Fibroblast of skin of right quadriceps (primary cell): Measurements from ENCODE around the gene CNTNAP5.
A peak's percentile ranks its signal among the peaks of the same experiment; 100 is the strongest.

Source experiments
- DNase-seq: peaks from one replicate; pipeline ENCODE4 v3.0.0-alpha.2; 2013

CNTNAP5 gene

DNA sequence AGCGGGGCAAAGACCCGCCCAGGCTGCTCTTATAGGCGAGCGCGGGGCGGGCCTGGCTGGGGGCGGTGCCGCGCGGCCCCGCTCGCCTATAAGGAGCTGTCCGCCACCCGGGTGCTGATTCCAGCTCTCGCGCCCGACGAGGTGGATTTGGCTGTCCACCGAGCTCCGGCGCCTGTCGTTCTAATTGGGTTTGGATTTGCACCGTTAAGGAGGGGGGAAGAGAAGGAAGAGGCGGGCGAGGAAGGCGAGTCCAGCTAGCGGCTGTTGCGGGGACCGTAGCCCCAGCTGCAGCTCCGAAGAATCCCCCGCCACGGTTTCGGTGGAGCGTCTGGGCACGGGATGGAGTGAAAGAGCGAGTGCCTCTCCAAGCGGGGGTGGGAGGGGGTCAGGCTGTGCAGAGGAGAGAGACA, at the start of gene CNTNAP5:
TSS of gene CNTNAP5 (plus strand) at position 117 of the 410 bp plus-strand sequence. CDS start 364 bp downstream, outside the sequence.
- peak; percentile 10 for DNase-seq

DNA sequence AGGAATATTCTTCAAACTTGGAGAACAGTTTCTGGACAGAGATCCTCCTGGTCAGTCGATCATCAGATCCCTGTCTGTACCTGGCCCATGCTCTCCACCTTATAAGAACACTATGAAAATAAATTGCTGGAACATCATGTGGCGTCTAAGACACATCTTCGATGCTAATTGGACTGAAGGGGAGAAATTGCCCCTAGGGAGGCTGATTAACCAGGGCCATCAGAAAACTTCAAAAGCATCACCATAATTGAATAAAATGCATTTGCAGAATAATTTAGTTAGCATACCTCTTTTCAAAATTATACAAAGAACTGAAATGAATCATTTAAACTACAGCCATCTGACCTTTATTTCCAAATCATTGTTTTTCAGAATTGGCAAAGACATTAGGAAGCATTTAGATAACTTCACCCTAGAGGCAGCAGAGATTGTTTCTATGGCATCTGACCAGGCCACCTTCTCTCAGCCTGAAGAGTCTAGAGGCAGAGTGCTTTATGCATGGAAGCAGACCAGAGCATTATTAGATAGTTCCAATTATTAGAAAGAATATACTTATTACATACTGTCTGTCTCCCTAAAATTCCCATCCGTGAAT, 48.9 kb upstream of the CNTNAP5 start:
- DNase-seq = no peak

DNA sequence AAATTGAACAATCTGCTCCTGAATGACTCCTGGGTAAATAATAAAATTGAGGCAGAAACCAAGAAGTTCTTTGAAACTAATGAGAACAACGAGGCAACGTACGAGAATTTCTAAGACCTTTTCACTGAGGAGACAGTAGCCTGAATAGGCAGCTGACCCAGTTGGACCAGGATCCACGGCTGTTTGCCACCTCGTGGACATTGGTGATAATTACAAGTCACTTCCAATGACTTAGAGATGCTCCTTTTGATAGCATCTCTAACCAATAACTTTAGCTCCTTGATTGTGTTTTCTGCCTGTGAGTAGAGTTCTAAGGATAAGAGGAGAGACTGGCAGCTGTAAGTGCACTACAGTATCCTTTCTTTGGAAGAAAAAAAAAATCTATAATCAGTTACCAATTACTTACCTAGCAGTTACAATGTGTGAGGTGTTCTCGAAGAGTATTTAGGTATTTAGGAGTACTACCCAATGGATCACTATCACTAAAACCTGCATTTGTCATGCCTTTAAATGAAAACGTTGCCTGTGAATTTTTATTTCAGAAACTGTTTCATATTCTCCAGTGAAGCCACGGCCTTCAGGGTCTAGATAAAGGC, 31.3 kb upstream of the CNTNAP5 start:
- no peak for DNase-seq

DNA sequence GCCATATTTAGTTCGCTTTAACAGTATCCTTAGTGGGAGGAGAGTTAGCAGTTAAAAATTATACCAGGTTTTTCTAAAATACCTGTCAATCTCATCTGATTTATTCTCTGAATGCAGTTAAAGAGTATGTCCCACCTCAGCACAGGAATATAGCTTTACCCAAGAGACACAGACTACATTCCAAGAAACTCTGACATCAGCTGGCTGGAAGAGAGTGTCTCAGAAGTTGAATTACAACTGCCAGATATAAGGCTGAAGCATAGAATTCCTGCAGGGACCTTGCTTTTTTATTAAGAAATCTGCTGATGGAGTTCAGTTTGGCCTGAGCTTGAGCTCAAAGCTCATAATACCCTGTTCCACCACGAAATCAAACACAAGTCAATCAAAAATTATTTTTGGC, 25.4 kb upstream of the CNTNAP5 start:
- no peak for DNase-seq

DNA sequence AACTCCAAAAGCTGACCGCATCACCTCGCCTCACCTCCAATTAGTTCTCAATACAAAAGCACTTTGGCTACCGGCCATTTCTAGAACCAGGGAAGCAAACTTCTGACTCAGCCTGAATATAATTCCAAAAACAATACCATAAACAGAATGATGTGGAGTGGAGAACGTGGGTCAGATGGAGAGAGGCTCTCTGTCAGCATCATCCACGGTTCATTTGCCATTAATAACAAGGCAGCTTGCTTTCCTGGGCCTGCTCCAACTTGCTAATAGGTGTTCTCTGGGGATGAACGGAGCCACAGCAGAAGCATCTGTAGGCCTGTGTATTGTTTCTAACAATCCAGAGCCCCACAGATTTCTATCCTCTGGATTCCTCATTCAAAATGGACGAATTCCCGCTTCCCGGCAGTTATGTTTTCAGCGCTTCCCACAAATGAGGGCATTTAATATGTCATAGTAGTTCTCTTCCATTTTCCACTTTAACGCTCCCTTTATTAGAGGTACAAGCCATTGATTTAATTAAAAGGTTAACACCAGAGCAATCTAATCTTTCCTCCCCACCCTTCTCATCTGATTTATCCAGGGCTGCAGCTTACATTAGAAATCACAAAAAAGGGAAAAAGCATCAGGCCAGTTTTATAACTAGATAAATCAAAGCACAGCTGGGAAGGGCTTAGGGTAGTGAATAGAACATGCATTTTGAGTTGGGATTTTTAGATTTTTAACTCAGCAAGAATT, 23.2 kb upstream of the CNTNAP5 start:
- no peak for DNase-seq

DNA sequence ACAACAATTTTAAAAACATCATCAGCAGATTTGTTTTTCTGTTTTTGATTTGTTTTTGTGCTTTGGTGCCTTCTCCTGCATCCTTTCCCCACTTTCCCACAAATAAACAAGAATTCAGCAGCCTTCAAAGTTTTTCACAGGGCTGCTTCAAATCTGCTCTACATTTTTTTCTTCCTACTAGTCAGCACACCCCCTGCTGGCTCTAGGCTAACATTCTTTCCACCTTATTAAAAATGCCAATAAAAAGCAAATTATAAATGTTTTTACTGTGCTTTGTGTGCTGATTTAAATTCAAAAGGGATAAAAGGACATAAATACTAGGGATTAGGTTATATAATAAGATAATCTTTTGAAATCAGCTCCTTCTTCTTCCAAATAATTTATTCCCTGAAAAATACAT, 6.2 kb upstream of the CNTNAP5 start:
- DNase-seq = no peak

DNA sequence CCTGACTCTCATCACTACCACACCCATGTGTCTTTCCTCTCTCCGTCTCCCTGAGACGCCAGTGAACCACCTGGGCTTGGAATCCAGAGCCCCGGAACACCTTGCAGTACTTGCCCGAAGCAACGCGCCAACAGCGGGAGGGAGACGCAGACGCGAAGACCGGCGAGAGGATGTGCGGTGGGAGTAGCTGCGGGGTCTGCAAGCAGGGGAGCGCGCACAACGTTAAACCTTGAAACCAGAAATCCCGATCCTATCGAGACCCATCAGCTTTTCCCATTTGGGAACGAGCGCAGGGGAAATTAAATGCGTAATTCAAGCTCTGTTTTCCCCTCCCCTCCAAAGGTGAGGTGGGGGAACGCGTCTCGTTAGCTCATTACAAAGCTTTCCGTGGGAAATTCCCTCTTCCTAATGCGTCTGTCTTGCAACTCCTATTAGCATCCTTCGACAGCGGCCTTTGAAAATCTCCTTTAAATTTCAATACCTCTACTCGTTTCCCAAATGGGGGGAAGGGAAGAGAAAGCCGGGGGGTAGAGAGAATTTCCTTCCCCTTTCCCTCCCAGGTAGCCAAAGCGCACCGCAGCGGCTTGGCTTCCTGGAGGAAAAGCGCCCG, 421 bp upstream of the CNTNAP5 start:
- DNase-seq = no peak

DNA sequence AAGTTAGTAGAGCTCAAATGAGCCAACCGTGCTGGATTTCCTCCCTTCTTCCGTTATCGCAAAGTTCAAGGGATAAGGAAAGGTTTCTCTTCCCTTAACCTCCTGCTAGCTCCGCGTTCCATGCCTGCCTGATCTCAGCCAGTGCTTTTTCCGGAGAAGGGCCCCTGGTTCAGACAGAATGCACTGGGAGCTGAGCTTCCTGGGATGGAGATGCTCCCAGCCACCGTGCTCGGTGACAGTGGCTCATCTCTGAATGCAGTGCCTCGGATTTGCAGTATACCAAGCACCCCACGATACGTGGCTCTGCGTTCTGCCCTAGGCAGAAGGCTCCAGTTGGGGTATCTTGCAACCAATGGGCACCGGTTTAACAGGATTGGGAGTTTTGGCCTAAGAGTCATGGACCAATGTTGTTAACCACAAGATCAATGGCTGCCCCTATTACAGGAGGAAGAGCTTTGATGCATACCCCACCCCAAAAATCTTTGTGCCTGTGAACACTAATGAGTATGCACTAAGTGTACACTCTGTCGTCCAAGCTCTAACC, 876 bp downstream of the CNTNAP5 start:
- no peak for DNase-seq

DNA sequence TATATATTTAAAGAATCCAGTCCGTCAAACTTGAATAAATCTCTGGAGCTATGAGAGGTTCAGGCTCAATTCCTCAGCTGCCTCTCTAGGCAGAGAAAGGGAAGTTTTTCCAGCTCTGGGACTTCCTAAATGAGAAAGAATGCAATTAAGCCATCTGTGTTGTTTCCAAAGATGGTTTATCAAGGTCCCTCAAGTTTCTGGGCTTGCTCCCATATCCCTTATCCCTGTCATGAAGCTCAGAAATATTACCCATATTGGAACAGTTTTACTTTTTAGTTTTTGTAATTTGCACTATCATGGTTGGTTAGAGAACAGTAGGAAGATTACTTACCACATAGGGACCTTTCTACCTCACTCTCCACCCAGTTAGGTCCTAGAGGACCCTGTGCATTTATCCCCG, 1.4 kb downstream of the CNTNAP5 start:
- no peak for DNase-seq

DNA sequence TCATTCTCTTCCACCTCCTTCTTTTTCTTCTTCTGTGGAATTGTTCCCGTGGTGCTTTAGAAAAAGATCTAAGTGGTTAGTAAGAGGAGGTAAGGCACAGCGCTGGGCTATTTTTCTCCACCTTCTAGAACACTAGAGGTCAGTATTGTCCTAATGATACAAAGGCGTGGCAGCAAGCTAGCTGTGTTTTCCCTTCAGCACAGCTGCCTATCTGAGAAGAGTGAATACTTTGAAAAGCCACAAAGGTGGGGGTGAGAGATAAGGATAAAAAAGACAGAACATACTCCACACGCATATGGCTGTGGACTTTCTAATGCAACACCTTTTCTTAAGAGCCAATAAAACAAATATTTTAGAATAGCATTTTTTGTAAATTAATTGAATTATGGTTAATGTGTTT, 2.1 kb downstream of the CNTNAP5 start:
- peak; percentile 28 for DNase-seq

DNA sequence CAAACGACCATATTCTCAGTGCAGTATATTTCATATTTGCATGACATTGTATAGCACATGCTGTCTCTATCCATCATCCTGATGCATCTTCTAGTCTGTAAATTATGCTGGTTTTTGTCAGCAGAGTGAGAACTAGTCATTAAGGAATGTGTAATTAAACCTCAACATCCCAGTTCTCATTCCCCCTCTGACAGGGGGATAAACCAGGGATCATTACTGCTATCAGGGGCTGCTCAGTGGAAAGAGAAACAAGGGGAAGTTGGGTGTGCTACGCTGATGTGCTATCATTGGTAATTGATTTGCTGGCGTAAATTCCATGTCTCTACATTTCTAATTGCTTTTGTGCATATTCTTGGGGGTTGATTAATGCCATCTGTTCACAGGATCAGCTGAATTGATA, 7.7 kb downstream of the CNTNAP5 start:
- DNase-seq = no peak

DNA sequence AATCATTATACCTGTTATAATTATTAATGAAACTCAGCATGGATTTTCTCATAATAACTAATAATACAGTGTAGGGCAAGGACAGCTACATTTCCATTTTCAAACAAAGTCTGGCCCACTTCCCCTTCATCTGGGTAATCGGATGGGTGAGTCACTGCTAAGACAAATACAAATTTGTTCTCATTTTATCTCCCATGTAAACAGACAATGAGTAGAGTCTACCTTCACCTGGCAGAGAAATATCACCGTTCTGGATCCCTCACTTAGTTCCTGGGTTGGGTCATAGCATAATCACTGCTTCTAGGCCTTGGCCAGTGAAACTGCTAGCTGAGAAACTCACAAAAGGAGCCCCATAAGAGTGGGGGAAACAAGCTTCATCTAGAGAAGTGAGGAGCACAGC, 9.2 kb downstream of the CNTNAP5 start:
- DNase-seq = no peak

DNA sequence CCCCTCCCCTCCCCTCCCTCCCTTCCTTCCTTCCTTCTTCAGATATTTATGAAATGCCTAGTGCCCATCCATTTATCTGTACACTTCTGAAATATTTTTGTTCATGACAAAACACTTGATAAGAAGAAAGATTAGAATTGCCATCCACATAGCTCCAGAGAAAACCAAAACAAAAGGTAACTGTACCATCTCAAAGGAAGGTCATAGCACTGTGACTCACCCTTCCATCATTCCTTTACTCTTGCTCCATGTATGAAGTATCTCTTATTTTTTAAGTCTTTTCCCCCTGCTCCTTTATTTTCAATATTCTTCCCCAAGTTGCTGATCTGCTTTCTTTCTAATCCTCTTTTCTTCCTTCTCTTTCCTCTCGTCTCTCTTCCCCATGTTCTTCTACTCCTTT, 9.9 kb downstream of the CNTNAP5 start:
- no peak for DNase-seq

DNA sequence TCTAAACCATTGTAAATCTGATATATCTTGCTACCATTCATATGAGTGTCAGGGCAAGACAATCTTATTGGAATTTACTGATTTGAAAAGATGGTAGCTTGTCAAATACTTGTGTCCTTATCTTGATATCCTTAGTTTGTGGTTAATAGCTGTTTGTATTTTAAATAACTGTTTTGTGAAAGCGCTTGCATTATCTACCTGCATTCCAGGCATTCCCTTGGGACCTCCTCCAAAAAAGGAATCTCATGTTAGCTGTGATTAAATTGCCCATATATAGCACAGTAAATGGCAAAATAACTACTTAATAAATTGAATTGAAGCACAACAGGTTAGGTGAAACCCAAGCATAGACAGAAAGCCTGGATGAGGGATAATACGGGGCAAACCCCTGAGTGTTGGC, 13.9 kb downstream of the CNTNAP5 start:
- DNase-seq = no peak

DNA sequence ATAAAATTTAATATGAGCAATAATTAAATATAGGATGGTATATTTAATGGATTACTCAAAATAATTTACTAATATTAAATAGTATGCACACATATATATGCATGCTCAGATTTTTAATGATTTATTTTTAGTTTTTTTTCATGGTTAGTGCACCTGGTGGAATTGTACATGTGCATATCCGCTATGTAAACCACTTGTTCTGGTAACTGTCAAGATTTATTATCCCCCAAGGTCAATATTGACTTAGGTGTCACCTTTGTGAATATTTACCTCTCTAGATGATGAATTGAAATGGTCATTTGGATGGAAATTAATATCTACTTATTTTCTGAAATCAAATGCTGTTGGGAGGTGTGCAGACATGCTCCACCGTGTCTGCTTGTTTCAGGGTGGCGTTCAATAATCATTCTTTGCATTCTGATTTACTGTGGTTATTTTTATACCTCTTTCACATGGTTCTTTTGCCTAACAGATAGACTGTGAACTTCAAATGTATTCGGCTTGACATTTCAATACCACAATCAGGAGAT, 14.7 kb downstream of the CNTNAP5 start:
- no peak for DNase-seq

DNA sequence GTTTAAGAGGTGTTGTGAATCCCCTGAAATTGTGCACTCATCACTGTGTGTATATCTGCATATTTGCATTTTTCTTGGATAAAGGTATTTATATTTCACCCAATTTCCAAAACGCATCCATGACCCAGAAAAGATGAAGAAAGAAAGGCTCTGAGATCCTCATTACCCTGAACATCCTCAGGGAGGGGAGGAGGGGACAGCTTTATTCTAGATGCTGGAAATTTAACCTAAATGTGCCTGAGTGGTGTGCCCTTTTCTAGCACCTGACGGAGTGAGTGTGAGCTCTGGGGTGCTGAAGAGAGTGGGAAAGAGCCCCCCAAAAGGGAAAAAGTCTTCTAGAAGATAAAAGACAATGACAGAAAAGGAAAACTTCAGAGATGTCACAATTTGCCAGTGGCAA, 20.8 kb downstream of the CNTNAP5 start:
- DNase-seq = no peak

DNA sequence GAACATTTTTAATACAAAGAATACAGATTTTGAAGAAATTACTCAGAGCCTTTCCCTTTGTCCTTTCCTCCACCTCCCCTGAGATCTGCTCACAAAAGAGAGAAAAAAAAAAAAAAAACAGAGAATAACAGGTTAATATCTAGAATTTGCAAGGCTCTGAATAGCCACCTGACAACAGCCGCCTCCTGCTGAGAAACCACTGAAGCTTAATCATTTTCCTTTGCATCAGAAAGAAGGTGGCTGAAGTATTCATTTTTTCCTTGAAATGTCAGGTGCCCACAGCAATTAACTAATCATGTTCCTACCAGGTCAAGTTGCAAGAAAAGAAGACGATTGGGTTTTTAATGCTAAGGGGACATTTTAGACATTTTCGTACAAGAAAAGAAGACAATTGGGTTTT, 21.2 kb downstream of the CNTNAP5 start:
- DNase-seq = no peak

DNA sequence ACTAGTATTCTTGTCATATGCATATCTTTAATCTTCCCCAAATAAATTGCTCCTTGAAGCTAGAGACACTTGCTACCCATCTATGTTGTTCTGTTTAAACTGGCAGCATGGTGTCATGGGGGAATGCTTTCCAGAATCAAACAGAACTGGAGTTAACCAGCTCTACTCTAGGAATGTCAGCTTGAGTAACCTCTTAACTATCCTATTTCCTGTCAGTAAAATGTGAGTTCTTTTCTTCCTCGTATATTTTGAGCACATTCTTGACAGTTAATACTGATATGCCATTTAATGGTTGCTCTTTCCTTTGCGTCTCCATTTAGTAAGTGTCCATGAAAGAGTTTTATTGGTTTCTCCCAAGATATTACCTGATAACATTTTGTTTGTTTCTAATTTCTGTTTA, 23.0 kb downstream of the CNTNAP5 start:
- DNase-seq = no peak

DNA sequence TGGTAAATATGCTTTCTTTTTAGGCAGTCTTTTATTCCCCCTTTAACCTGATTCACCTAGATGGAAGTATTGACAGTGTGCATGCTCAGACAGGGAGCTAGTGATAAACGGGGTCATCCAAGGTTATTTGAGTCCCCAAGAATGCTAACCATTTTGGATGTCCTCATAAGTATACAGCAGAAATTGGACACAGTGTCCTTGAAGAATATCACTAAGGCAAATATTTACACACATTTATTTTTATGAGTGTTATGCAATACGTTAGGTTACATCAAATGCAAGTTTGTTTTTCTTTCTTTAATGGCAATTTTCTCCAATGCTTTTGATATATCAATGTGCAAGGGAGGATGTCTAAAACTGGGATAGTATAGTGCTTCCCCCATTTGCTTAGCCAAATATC, 23.6 kb downstream of the CNTNAP5 start:
- DNase-seq = no peak

DNA sequence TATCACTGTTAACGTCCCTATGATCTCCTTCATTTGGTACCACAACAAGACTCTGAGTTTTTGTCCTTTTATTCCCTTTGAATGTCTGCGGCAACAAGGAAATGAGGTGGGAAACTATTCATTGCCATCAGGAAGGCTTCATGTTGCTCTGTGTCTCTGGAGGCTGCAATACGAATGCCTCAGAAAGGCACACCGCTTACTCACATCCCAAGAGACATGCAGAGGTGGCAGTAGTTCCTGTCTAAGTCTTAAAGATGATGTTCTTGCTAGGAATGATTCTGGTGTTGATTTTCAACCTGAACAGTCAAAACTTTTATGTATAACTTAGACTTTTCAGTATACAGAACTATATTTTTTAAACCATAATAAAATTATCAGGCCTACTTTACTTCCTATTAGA, 24.0 kb downstream of the CNTNAP5 start:
- DNase-seq = no peak

DNA sequence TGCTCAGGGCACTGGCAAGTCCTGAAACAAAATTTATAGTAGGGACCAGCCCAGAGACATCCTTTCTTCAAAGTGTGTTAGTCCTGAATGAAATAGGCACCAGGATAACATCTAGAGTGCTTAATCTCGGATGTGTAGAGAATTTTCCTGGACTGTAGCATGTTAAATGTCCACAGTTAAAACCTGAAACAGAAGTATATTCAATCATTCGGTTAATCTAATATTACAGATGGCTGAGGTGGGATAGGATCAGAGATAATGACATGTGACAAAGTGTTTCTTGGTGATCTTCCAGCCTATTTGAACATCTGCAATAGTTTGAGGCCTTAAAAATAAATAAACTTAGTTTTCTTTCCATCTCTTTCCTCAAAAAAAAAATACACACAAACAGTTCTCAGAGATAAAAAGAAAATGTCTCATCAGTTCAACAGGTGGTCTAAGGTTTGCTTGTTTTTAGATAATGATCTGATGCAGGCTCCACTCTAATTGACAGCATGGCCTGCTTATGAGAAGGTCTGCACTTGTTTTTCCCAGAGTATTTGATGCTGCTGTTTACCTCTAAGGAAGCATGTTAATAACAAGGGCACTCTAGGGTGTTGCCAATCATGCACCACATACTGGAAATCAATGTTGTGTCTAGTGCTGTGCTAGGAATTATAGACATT, 25.9 kb downstream of the CNTNAP5 start:
- DNase-seq = no peak

DNA sequence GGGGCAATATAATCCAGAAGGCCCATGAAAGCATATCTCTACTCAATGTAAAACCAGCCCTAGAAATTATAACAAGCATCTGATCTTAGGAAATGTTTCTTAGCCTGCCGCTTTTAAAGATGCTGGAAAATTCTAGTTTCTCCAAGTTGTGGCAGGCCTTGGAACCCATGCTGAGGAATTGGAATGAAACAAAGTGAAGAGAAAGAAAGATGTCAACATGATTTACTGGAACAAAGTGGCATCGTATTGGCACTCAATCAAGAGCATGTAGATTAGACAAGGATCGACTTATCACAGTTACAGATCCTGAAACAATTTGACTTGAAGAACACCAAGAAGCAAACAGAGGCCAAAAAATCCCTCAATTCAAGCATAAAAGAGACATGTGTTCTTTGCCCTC, 28.7 kb downstream of the CNTNAP5 start:
- no peak for DNase-seq

DNA sequence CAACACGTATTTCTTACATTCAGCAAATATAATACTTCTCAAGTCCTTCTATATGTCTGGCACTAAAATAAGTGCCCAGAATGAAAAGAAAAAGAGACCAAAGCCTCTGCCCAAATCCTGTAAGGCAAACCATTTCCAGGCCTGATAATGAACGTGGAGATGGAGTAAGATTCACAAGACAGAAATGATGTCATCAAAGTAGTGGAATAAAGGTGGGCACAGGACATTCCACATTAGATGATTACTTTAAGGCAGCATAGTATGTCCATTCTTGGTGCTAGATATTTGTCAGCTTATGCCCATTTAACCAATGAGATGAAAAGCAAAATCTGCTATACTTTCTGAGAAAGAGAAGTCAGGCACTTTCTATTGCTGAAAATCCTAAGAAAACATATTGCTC, 38.5 kb downstream of the CNTNAP5 start:
- no peak for DNase-seq
